Stromal cell of bone marrow (primary cell): ENCODE results near the gene DNASE1.

Experiments used
- DNase-seq: peaks from one replicate; pipeline ENCODE4 v3.0.0-alpha.2; 2012; ENCODE audit warnings: low read depth

Gene DNASE1

GRCh38 chr16:3698941-3699340, 44.5 kb downstream of the DNASE1 start:
- no peak for DNase-seq

- DNase-seq, result no peak
These were observed 47.0 kb downstream of the DNASE1 start for GRCh38 chr16:3701531-3701930.

DNA sequence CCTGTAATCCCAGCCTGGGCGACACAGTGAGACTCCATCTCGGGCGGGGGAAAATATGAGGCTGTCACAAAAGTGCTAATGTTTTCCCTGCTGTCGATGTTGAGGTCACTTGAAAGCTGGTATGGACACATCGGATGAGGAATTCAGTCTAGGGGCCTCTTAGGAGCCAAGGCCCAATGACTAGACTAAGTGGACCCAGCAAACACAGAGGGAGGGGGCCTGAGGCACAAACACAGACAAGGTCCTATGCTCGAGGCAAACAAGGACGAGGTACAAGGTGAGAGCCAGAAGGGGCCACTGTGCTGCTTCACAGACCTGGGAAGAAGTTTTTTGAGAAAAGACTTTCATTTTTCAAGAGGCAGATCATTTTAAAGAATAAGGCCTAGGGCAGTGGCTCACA, 47.6 kb downstream of the DNASE1 start:
- no peak for DNase-seq

DNA sequence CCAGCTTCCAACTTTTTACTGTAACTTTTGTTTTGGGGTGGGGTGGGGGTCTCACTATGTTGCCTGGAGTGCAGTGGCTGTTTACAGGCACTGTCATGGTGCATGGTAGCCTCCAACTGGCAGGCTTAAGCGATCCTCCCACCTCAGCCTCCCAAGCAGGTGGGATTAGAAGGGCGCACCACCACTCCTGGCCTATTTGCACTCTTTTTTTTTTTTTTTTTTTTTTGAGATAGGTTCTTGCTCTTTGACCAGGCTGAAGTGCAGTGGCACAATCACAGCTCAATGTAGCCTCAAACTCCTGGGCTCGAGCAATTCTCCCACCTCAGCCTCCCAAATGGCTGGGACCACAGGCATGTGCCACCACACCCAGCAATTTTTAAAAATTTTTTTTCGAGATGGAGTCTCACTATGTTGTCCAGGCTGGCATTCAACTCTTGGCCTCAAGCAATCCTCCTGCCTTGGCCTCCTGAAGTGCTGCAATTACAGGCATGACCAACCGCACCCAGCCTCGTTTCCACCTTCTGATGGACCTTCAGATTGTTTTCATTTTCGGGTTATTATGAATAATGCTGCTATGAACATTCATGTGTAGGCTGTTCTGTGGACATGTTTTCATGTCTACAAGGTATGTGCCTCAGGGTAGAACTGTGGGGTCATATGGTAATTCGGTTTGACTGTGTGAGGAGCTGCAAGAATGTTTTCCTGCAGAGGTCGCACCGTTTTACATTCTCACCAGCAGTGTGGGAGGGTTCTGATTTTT, 51.9 kb downstream of the DNASE1 start:
- no peak for DNase-seq
